Fibroblast of lung (primary cell): ENCODE results near the gene CAMKMT.

Source experiments
- EZH2 ChIP-seq: IDR thresholded peaks from 2 replicates; pipeline ENCODE4 v1.5.1; 2012; ENCODE audit warnings: low read length, control low read depth, mild to moderate bottlenecking; ENCODE audit errors: missing control alignments
- TF ChIP-seq, protein P1 (sequence below), 2 donors: IDR thresholded peaks in 1 of 2; conservative IDR thresholded peaks in 1 of 2; 1 replicate in 1 of 2; 2 replicates in 1 of 2; pipeline ENCODE4 v1.5.1; 2011 to 2012; ENCODE audit warnings: low read length in 2 of 2, control low read depth in 1 of 2, inconsistent platforms in 1 of 2, low read depth in 1 of 2, mild to moderate bottlenecking in 1 of 2

DNA sequence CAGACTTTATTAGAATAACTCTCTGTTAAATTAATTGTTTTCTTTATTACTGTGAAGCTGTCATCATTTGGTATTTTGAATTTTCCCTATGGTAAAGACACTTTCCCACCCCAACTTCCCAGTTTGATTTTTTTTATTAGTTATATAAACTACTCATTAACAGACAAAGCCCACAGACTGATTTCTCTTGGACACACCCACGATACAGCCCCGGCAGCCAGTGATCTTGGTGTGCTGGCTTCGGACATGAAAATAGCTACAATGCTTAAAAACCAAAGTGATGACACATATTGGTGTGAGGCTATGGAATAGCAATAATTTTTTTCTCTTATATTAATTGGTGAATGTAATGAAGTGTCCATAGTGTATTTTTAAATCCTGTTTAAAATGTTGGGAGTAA is 354.4 kb downstream of the CAMKMT start:
- TF ChIP-seq, protein P1, sequence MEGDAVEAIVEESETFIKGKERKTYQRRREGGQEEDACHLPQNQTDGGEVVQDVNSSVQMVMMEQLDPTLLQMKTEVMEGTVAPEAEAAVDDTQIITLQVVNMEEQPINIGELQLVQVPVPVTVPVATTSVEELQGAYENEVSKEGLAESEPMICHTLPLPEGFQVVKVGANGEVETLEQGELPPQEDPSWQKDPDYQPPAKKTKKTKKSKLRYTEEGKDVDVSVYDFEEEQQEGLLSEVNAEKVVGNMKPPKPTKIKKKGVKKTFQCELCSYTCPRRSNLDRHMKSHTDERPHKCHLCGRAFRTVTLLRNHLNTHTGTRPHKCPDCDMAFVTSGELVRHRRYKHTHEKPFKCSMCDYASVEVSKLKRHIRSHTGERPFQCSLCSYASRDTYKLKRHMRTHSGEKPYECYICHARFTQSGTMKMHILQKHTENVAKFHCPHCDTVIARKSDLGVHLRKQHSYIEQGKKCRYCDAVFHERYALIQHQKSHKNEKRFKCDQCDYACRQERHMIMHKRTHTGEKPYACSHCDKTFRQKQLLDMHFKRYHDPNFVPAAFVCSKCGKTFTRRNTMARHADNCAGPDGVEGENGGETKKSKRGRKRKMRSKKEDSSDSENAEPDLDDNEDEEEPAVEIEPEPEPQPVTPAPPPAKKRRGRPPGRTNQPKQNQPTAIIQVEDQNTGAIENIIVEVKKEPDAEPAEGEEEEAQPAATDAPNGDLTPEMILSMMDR (conservative IDR thresholded peaks at IDR 0.05 in 1 of 2, IDR thresholded peaks at IDR 0.05 in 1 of 2; ENCODE audit: low read depth in 1 of 2, low read length in 2 of 2) = no peak
- no peak for TF ChIP-seq EZH2
